NCI-H524 treated with DMSO at 0.1 percent for 48 hours (cell line): Measurements from ENCODE around the gene DNM3.
"Not testable (repeated sequence)": the region's sequence is repeated elsewhere in the genome, so short reads cannot be mapped to it uniquely, and the experiment has no call there.

Experiments used
- DNase-seq: peaks from one replicate; lab custom pipeline; 2025; lab: John Stamatoyannopoulos, UW

DNM3 gene

GRCh38 chr1:172024944-172025738, 183.8 kb downstream of the DNM3 start:
- DNase-seq: not testable (repeated sequence)

GRCh38 chr1:172040466-172040865, 199.2 kb downstream of the DNM3 start:
- no peak for DNase-seq

GRCh38 chr1:172041102-172041501, 199.8 kb downstream of the DNM3 start:
- DNase-seq: no peak

GRCh38 chr1:172041742-172042141, 200.4 kb downstream of the DNM3 start:
- DNase-seq: no peak

GRCh38 chr1:172043900-172044299, 202.6 kb downstream of the DNM3 start:
- peak; percentile 56 for DNase-seq

- no peak for DNase-seq
These were observed 210.6 kb downstream of the DNM3 start for GRCh38 chr1:172051898-172052297.

- no peak for DNase-seq
These were observed 212.9 kb downstream of the DNM3 start for GRCh38 chr1:172054172-172054571.

GRCh38 chr1:172055816-172056419, 214.6 kb downstream of the DNM3 start:
- DNase-seq: not testable (repeated sequence)

- no peak for DNase-seq
These were observed 227.0 kb downstream of the DNM3 start for GRCh38 chr1:172068334-172068733.

- no peak for DNase-seq
These were observed 227.8 kb downstream of the DNM3 start for GRCh38 chr1:172069051-172069450.

- DNase-seq: no peak
These were observed 228.2 kb downstream of the DNM3 start for GRCh38 chr1:172069534-172069933.

GRCh38 chr1:172070055-172070454, 228.8 kb downstream of the DNM3 start:
- DNase-seq: no peak

- DNase-seq: no peak
These were observed 230.4 kb downstream of the DNM3 start for GRCh38 chr1:172071746-172072145.

- not testable (repeated sequence) for DNase-seq
These were observed 238.6 kb downstream of the DNM3 start for GRCh38 chr1:172079859-172080258.

GRCh38 chr1:172083191-172083590, 241.9 kb downstream of the DNM3 start:
- no peak for DNase-seq

- no peak for DNase-seq
These were observed 243.6 kb downstream of the DNM3 start for GRCh38 chr1:172084876-172085275.

- no peak for DNase-seq
These were observed 244.0 kb downstream of the DNM3 start for GRCh38 chr1:172085317-172085716.

GRCh38 chr1:172086137-172086536, 244.8 kb downstream of the DNM3 start:
- DNase-seq: no peak

- no peak for DNase-seq
These were observed 247.0 kb downstream of the DNM3 start for GRCh38 chr1:172088256-172088655.

- no peak for DNase-seq
These were observed 248.6 kb downstream of the DNM3 start for GRCh38 chr1:172089768-172090510.

- DNase-seq: no peak
These were observed 249.2 kb downstream of the DNM3 start for GRCh38 chr1:172090511-172090817.

- no peak for DNase-seq
These were observed 254.5 kb downstream of the DNM3 start for GRCh38 chr1:172095846-172096245.

GRCh38 chr1:172105230-172105629, 263.9 kb downstream of the DNM3 start:
- DNase-seq: no peak
